ENCODE data around the gene FAXDC2. TPM values are rescaled to one million over a fixed set of nuclear protein-coding genes. Genes with fewer than 3 reads are reported as not detected.
"Not testable (repeated sequence)": the region's sequence is repeated elsewhere in the genome, so short reads cannot be mapped to it uniquely, and the experiment has no call there.

The FAXDC2 gene
- total RNA-seq, 8 experiments from 2014 or later: 2.8 to 38.2 (median 5.1) TPM

- in situ Hi-C loops (cut with MboI; ENCODE audit: low pct_unique_long_range_greater_than_20kb in 2 of 9, low sequenced_read_pairs in 9 of 9, unreplicated experiment in 9 of 9); ATAC-seq (replicated peaks in 6 of 8); H3K27ac ChIP-seq: not testable (repeated sequence)
These were observed 14.7 kb downstream of the FAXDC2 start for GRCh38 chr5:154835701-154836052.

GRCh38 chr5:154834053-154834452, 16.4 kb downstream of the FAXDC2 start:
- H3K4me3 ChIP-seq: no peak overlapping the region
- H3K4me1 ChIP-seq (replicated peaks in 1 of 2): peaks cover 0 to 4% of the 10 kb centered on the region in 2 donors
- 100% methylated on average over 1 of the region's 1 CpG; no CpG with 5 or more reads in 4 of the 10 experiments for WGBS, 10 experiments
- H3K27ac ChIP-seq: no peak overlapping the region
- in situ Hi-C loops (cut with MboI; ENCODE audit: low pct_unique_long_range_greater_than_20kb in 2 of 9, low sequenced_read_pairs in 9 of 9, unreplicated experiment in 9 of 9): no loop called here
- peak in 1 of 8 experiments; percentile 20 for ATAC-seq (replicated peaks in 6 of 8)

More at GRCh38 chr5:154835701-154836052, 14.7 kb downstream of the FAXDC2 start:
- not testable (repeated sequence) for H3K4me3 ChIP-seq; H3K4me1 ChIP-seq (replicated peaks in 1 of 2)
- WGBS, 10 experiments: 47 to 100% (median 98%) methylated on average over 2 to 7 of the region's 9 CpGs; no CpG with 5 or more reads in 4 of the 10 experiments

GRCh38 chr5:154832804-154833203, 17.6 kb downstream of the FAXDC2 start:
- H3K4me1 ChIP-seq (replicated peaks in 1 of 2); in situ Hi-C loops (cut with MboI; ENCODE audit: low pct_unique_long_range_greater_than_20kb in 2 of 9, low sequenced_read_pairs in 9 of 9, unreplicated experiment in 9 of 9); H3K4me3 ChIP-seq; H3K27ac ChIP-seq; ATAC-seq (replicated peaks in 6 of 8): not testable (repeated sequence)
- WGBS, 10 experiments: 86 to 100% (median 100%) methylated on average over 1 to 3 of the region's 3 CpGs; no CpG with 5 or more reads in 5 of the 10 experiments

- H3K4me3 ChIP-seq: no peak overlapping the region
- H3K4me1 ChIP-seq (replicated peaks in 1 of 2): peaks cover 0 to 4% of the 10 kb centered on the region in 2 donors
- ATAC-seq (replicated peaks in 6 of 8): no peak
- no peak overlapping the region for H3K27ac ChIP-seq
- in situ Hi-C loops (cut with MboI; ENCODE audit: low pct_unique_long_range_greater_than_20kb in 2 of 9, low sequenced_read_pairs in 9 of 9, unreplicated experiment in 9 of 9): no loop called here
- WGBS, 10 experiments: 77 to 97% (median 90%) methylated on average over 1 to 7 of the region's 7 CpGs; no CpG with 5 or more reads in 1 of the 10 experiments
These were observed 19.0 kb downstream of the FAXDC2 start for GRCh38 chr5:154831451-154831850.

GRCh38 chr5:154830596-154830995, 19.8 kb downstream of the FAXDC2 start:
- no peak overlapping the region for H3K27ac ChIP-seq
- WGBS, 10 experiments: 72 to 100% (median 89%) methylated on average over 1 to 4 of the region's 4 CpGs; no CpG with 5 or more reads in 6 of the 10 experiments
- ATAC-seq (replicated peaks in 6 of 8): no peak

GRCh38 chr5:154830219-154830595, 20.2 kb downstream of the FAXDC2 start:
- Histone ChIP-seq H3K27ac (no peak overlapping the region), H3K4me1 (replicated peaks in 1 of 2) (peaks cover 0 to 4% of the 10 kb centered on the region in 2 donors), H3K4me3 (no peak overlapping the region)
- ATAC-seq (replicated peaks in 6 of 8): peak in 1 of 8 experiments; percentile 28
- in situ Hi-C loops (cut with MboI; ENCODE audit: low pct_unique_long_range_greater_than_20kb in 2 of 9, low sequenced_read_pairs in 9 of 9, unreplicated experiment in 9 of 9): no loop called here
- WGBS, 10 experiments: 40 to 100% (median 92%) methylated on average over 1 to 6 of the region's 7 CpGs; no CpG with 5 or more reads in 3 of the 10 experiments

More at GRCh38 chr5:154830596-154830995, 19.8 kb downstream of the FAXDC2 start:
- in situ Hi-C loops (cut with MboI; ENCODE audit: low pct_unique_long_range_greater_than_20kb in 2 of 9, low sequenced_read_pairs in 9 of 9, unreplicated experiment in 9 of 9): no loop called here
- Histone ChIP-seq H3K4me1 (replicated peaks in 1 of 2) (peaks cover 0 to 4% of the 10 kb centered on the region in 2 donors), H3K4me3 (no peak overlapping the region)

GRCh38 chr5:154829589-154830218, 20.7 kb downstream of the FAXDC2 start:
- H3K27ac ChIP-seq: no peak overlapping the region
- no peak overlapping the region for H3K4me3 ChIP-seq
- no peaks in the 10 kb centered on the region for H3K4me1 ChIP-seq (replicated peaks in 1 of 2)
- 66 to 90% (median 80%) methylated on average over 1 to 4 of the region's 4 CpGs; no CpG with 5 or more reads in 5 of the 10 experiments for WGBS, 10 experiments
- in situ Hi-C loops (cut with MboI; ENCODE audit: low pct_unique_long_range_greater_than_20kb in 2 of 9, low sequenced_read_pairs in 9 of 9, unreplicated experiment in 9 of 9): no loop called here
- peak in 1 of 8 experiments; percentile 18 for ATAC-seq (replicated peaks in 6 of 8)

- ATAC-seq (replicated peaks in 6 of 8): peak in 2 of 8 experiments; percentile 16 to 36
- Histone ChIP-seq H3K27ac (no peak overlapping the region), H3K4me3 (no peak overlapping the region), H3K4me1 (replicated peaks in 1 of 2) (no peaks in the 10 kb centered on the region)
- in situ Hi-C loops (cut with MboI; ENCODE audit: low pct_unique_long_range_greater_than_20kb in 2 of 9, low sequenced_read_pairs in 9 of 9, unreplicated experiment in 9 of 9): no loop called here
- WGBS, 10 experiments: 57 to 100% (median 73%) methylated on average over 1 to 2 of the region's 2 CpGs; no CpG with 5 or more reads in 6 of the 10 experiments
These were observed 21.2 kb downstream of the FAXDC2 start for GRCh38 chr5:154829181-154829588.

- in situ Hi-C loops (cut with MboI; ENCODE audit: low pct_unique_long_range_greater_than_20kb in 2 of 9, low sequenced_read_pairs in 9 of 9, unreplicated experiment in 9 of 9): loop anchor here in 2 of 9 experiments (25.0 kb wide), 1 partner anchor 162 kb away; no protein-coding TSS in a partner anchor
- no peaks in the 10 kb centered on the region for H3K4me1 ChIP-seq (replicated peaks in 1 of 2)
- ATAC-seq (replicated peaks in 6 of 8): no peak
- H3K4me3 ChIP-seq: no peak overlapping the region
- 100% methylated on average over 2 of the region's 2 CpGs; no CpG with 5 or more reads in 4 of the 10 experiments for WGBS, 10 experiments
- no peak overlapping the region for H3K27ac ChIP-seq
These were observed 26.3 kb downstream of the FAXDC2 start for GRCh38 chr5:154824070-154824469.

- Histone ChIP-seq H3K4me1 (replicated peaks in 1 of 2) (no peaks in the 10 kb centered on the region), H3K4me3 (no peak overlapping the region), H3K27ac (no peak overlapping the region)
- in situ Hi-C loops (cut with MboI; ENCODE audit: low pct_unique_long_range_greater_than_20kb in 2 of 9, low sequenced_read_pairs in 9 of 9, unreplicated experiment in 9 of 9): loop anchor here in 2 of 9 experiments (25.0 kb wide), 1 partner anchor 161 kb away; no protein-coding TSS in a partner anchor
- 80 to 94% (median 93%) methylated on average over 1 to 3 of the region's 4 CpGs; no CpG with 5 or more reads in 6 of the 10 experiments for WGBS, 10 experiments
- ATAC-seq (replicated peaks in 6 of 8): no peak
These were observed 26.8 kb downstream of the FAXDC2 start for GRCh38 chr5:154823605-154824004.

- H3K27ac ChIP-seq; H3K4me3 ChIP-seq; H3K4me1 ChIP-seq (replicated peaks in 1 of 2); ATAC-seq (replicated peaks in 6 of 8): not testable (repeated sequence)
- in situ Hi-C loops (cut with MboI; ENCODE audit: low pct_unique_long_range_greater_than_20kb in 2 of 9, low sequenced_read_pairs in 9 of 9, unreplicated experiment in 9 of 9): loop anchor here in 2 of 9 experiments (25.0 kb wide), 1 partner anchor 161 kb away; no protein-coding TSS in a partner anchor
- WGBS, 10 experiments: 87 to 100% (median 99%) methylated on average over 1 to 4 of the region's 5 CpGs; no CpG with 5 or more reads in 2 of the 10 experiments
These were observed 27.5 kb downstream of the FAXDC2 start for GRCh38 chr5:154822896-154823295.

- WGBS, 10 experiments: 78 to 100% (median 100%) methylated on average over 1 to 5 of the region's 5 CpGs; no CpG with 5 or more reads in 5 of the 10 experiments
- in situ Hi-C loops (cut with MboI; ENCODE audit: low pct_unique_long_range_greater_than_20kb in 2 of 9, low sequenced_read_pairs in 9 of 9, unreplicated experiment in 9 of 9): loop anchor here in 2 of 9 experiments (25.0 kb wide), 1 partner anchor 158 kb away; no protein-coding TSS in a partner anchor
- peak in 2 of 8 experiments; percentile 11 to 13 for ATAC-seq (replicated peaks in 6 of 8)
- Histone ChIP-seq H3K4me1 (replicated peaks in 1 of 2) (peaks cover 0 to 3% of the 10 kb centered on the region in 2 donors), H3K27ac (no peak overlapping the region), H3K4me3 (no peak overlapping the region)
These were observed 30.0 kb downstream of the FAXDC2 start for GRCh38 chr5:154820383-154820782.

GRCh38 chr5:154819546-154819945, 30.9 kb downstream of the FAXDC2 start:
- no peak overlapping the region for H3K27ac ChIP-seq
- in situ Hi-C loops (cut with MboI; ENCODE audit: low pct_unique_long_range_greater_than_20kb in 2 of 9, low sequenced_read_pairs in 9 of 9, unreplicated experiment in 9 of 9): loop anchor here in 2 of 9 experiments (25.0 kb wide), 1 partner anchor 157 kb away; no protein-coding TSS in a partner anchor
- no peak overlapping the region for H3K4me3 ChIP-seq
- no peak for ATAC-seq (replicated peaks in 6 of 8)
- 27 to 100% (median 95%) methylated on average over 1 to 7 of the region's 7 CpGs; no CpG with 5 or more reads in 2 of the 10 experiments for WGBS, 10 experiments
- peaks cover 0 to 3% of the 10 kb centered on the region in 2 donors for H3K4me1 ChIP-seq (replicated peaks in 1 of 2)

Measured in motor neuron (in vitro differentiated cells).